ENCODE results near the gene TLR4.
A peak's percentile ranks its signal among the peaks of the same experiment; 100 is the strongest.

Gene TLR4

GRCh38 chr9:117715411-117715989 lies 11.3 kb downstream of the TLR4 start:
- DNase-seq = no peak

- DNase-seq = peak; percentile 33
Observed at GRCh38 chr9:117718085-117718484, 13.9 kb downstream of the TLR4 start.

- DNase-seq = no peak
Observed at GRCh38 chr9:117718701-117719100, 14.5 kb downstream of the TLR4 start.

- no peak for DNase-seq
Observed at GRCh38 chr9:117719161-117719920, 15.1 kb downstream of the TLR4 start.

GRCh38 chr9:117720066-117720465 lies 15.9 kb downstream of the TLR4 start:
- DNase-seq = no peak

- no peak for DNase-seq
Observed at GRCh38 chr9:117720555-117720954, 16.4 kb downstream of the TLR4 start.

- no peak for DNase-seq
Observed at GRCh38 chr9:117720987-117721386, 16.8 kb downstream of the TLR4 start.

GRCh38 chr9:117722108-117722761 lies 18.0 kb downstream of the TLR4 start:
- no peak for DNase-seq

- DNase-seq = no peak
Observed at GRCh38 chr9:117723986-117724625, 19.9 kb downstream of the TLR4 start.

- no peak for DNase-seq
Observed at GRCh38 chr9:117725426-117725887, 21.3 kb downstream of the TLR4 start.

- no peak for DNase-seq
Observed at GRCh38 chr9:117729375-117729774, 25.2 kb downstream of the TLR4 start.

GRCh38 chr9:117732494-117732893 lies 28.3 kb downstream of the TLR4 start:
- DNase-seq = no peak

- DNase-seq = no peak
Observed at GRCh38 chr9:117733465-117733864, 29.3 kb downstream of the TLR4 start.

GRCh38 chr9:117734082-117734481 lies 29.9 kb downstream of the TLR4 start:
- DNase-seq = no peak

GRCh38 chr9:117734523-117735314 lies 30.5 kb downstream of the TLR4 start:
- no peak for DNase-seq

GRCh38 chr9:117737721-117738226 lies 33.6 kb downstream of the TLR4 start:
- peak; percentile 90 for DNase-seq

GRCh38 chr9:117739206-117739605 lies 35.0 kb downstream of the TLR4 start:
- no peak for DNase-seq

- no peak for DNase-seq
Observed at GRCh38 chr9:117739624-117740347, 35.6 kb downstream of the TLR4 start.

GRCh38 chr9:117742131-117742530 lies 37.9 kb downstream of the TLR4 start:
- DNase-seq = no peak

GRCh38 chr9:117744369-117744768 lies 40.2 kb downstream of the TLR4 start:
- DNase-seq = no peak

- peak; percentile 67 for DNase-seq
Observed at GRCh38 chr9:117744856-117745389, 40.7 kb downstream of the TLR4 start.
